ENCODE results near the gene CLIC1.

CLIC1 gene

DNA sequence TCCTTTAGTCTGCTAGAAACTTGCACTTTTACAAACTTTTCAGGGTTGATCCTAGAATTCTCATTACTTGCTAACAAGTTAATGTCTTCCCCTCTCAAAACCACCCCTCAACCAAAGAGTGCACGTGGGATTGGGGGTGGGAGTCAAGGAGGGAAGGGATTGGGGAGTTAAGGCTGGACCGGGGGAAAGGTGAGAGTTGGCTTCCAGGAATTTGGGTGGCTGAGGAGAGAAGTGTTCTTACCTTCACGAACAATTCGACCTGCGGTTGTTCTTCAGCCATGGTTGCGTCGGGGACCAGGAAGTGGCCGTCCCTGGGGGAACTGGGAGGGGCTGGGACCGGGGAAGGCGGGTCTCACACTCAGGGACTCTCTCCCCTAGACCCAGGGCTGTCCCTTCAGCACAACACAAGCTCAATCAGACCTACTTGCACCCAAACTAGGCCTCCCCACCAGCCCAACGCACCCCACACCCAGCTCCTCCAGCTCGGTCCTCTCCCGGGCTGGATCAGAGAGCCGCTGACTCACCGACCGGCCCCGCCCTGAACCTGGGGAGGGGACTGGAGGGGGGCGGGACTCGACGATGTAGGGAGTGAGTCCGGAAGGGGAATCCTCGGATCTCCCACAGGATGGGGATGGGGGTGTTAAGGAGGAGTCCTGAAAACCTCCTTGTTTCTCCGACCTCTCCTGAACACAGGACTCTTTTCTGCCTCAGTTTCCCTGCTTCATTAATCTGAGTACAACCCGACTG, at the start of gene CLIC1:
Gene CLIC1, minus strand, starts transcription at position 510 of the 747 bp plus-strand sequence. Its CDS starts 230 bp downstream, at position 280.
- peak; percentile 77 for DNase-seq (ENCODE audit: low read depth, low spot score)

DNA sequence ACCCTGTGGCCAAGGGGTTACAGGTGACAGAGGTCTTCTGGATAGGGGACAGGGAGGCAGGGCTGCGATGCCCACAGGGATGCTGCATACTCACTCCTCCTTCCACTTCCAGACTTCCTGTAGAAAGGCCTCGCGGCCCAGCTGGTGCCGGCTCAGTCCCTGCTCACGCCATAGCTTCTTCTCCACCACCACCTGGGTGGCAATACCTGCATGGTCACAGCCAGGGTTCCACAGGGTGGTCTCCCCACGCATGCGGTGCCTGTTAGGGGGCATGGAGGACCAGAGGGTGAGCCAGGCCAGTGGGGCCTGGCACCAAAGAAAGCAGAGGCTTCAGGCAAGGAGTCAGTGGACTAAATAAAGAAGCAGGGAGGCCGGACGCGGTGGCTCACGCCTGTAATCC, 49.1 kb upstream of the CLIC1 start:
- DNase-seq (ENCODE audit: low read depth, low spot score): no peak

DNA sequence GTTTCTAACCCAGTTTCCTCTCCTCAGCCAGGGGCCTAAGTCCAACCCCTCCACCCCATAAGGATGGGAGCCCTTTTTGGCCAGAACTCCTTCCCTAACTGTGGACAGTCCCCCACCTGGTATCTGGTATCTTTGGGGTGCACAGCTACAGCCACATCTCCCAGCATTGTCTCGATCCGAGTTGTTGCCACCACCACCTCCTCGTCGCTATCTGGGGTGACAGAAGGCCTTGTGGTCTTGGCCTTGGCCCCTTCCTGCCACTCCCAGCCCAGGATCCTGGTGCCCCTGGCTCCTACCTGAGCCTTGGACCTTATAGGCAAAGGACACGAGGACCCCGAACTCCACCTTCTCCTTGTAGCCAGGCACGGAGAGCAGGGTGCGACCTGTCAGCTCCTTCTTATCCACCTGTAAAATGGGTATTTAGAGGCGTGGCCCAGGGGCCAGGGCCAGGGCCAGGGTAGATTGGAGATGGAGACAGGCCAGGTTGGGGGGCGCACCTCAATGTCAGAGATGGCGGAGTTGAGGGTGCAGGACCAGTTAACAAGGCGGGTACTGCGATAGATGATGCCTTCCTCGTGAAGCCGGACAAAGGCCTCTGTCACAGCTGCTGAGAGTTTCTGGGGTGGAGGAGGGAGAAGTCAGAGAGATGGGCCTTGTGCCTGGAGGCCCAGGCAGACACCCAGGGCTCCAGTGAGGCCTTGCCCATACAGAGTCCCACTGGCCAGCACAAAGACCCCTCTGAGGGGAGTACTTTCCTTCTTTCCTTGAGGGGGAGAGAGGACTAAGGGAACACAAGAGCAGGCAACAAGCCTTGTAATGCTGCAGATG, 48.0 kb upstream of the CLIC1 start:
- no peak for DNase-seq (ENCODE audit: low read depth, low spot score)

DNA sequence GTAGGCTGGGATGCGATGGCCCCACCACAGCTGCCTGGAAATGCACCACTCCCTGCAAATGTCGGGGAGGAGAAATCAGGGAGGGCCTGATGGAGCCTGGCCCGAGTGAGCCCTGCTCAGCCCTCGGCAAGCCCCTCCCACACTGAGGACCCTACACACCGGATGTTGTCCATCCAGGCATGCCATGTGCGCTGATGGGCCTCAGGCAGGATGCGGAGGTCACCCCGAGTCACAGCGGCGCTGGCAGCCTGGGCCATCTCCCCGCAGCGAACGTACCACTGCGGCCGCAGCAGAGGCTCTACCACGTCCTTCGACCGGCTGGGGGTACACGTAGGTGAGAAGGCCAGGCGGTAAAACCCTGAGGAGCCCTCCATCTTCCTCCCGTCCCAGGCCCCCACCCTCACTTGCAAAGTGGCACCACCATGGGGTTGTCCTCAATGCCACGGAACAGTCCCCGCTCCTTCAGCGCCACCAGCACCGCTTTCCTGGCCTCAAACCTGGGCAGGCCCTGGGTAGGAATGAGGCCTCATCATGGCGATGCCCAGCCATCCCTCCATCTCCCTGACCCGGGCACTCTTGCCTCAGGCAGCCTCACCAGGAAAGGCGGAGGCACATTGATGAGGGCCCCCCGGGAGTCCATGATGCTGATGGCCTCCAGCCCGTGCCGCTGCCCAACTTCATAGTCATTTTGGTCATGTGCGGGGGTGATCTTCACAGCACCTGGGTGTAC, 46.0 kb upstream of the CLIC1 start:
- no peak for DNase-seq (ENCODE audit: low read depth, low spot score)

DNA sequence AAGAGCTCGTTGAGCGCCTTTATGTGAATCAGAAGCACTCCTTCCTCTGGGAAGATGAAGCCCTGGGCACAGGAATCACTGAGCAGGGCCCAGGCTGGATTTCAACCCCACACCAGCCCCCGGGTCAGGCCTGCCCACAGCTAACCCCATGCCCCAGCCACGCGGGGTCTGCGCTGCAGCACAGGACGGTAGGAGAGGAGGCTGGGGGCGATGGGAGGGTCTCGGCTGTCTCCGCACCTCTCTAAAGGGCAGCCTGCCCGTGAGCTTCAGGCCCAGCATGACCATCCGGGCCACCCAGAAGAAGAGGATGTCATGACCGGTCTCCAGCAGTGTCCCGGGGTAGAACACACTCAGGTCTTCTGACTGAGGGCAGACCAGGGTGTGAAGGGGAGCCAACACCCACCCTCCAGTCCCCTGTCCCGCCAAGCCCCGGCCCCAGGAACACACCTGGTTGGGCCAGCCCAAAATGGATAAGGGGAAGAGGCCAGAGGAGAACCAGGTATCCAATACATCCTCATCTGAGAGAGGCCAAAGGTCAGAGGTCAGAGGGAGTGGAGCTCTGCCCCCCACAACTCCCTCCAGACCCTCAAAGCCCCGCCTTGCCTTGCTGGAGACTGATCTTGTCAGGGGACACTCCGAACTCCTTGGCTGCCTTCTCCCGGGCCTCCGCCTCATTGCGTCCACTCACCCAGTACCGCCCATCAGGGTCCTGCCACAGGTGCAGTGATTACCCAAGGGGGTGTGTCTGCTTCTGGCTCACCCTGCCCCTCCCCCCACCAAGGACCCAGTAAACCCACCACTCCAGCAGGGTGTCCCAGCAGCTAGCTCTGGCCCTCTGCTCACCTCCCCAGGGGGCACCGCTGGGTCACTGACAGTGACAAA, 45.2 kb upstream of the CLIC1 start:
- no peak for DNase-seq (ENCODE audit: low read depth, low spot score)

DNA sequence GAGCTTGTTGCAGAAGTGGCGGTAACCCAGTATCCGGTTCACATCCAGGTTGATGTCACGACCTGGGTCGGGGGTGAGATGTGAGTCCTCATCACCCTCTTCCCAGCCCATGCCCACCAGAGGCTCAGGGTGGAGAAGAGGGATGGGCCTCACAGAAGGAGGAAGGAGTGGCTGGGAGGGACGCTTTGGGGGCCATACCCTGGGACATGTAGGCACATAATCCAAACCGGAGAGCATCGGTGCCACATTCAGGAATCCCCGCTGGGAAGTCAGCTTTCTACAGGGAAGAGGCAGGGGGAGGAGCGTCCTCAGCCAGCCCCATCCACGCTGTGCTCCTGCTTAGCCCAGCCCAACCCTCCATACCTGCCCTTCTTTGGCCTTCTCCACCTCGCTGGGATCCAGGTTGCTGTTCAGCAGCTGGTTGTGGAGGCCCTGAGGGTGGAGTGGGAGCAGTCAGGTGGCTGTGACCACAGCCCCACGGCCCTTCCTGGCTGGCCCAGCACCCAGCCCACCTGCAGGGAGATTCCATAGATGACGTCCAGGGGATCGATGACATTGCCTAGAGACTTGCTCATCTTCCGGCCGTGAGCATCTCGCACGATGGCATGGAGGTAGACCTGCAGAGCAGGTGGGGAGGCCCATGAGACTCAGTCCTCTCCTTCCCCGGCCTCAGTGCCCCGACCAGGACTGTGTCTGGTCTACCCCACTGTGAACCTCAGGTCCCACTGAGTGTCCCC, 44.3 kb upstream of the CLIC1 start:
- DNase-seq (ENCODE audit: low read depth, low spot score): no peak

DNA sequence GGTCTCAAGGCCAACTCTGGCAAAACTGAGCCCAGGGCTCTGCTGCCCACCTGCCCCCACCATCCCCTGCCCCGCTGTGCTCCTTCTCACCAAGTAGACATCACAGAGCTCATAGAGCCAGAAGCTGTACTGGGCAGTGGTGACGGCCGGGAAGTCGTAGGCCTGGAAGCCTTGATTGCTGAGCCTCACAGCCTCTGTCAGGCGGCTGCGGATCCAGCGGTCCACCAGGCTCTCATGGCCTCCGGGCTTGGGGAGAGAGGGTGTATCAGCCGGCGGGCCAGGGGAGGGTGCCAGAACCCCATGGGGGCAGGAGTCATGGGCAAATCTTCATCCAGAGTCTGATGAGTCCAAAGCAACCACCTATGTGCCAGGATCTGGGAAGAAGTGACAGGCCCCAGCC, 43.6 kb upstream of the CLIC1 start:
- DNase-seq (ENCODE audit: low read depth, low spot score): no peak

DNA sequence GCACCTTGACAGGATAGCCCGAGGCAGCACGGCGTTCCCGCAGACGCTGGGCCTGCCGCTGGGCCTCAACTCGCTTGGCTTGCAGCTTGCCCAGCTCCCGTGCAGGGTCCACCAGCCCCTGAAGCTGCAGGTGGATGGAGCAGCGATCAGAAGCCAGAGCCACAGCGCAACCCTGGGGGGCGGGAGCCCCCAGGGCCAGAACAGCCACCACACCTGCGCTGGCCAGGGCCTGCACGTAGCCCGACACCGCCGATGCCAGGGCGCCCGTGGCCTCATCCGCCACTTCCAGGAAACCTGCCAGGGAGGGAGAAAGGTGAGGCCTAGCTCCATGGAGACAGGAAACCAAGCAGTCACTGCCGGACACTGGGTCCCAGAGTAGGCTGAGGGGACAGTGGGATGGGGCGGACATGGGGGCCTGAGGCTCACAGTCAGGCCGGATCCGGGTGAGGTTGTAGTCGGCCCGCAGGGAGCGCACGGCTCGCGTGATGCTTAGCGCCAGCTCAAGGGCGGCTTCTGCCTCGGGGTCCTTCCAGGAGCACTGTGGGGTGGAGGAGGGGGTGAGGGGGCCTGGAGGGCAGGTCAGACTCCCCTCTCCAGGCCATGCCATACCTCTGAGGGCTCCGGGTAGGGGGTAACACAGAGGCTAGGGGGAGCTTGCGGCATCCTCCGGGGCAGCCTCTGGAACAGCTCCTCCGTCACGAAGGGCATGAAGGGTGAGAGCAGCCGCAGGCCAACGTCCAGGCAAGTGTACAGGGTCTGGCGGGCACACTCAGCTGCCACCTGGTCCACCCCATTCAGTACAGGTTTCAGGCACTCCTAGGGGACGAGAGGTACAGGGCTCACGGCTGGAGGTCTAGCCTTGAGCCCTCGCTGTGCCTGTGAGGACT, 42.9 kb upstream of the CLIC1 start:
- DNase-seq (ENCODE audit: low read depth, low spot score): no peak

DNA sequence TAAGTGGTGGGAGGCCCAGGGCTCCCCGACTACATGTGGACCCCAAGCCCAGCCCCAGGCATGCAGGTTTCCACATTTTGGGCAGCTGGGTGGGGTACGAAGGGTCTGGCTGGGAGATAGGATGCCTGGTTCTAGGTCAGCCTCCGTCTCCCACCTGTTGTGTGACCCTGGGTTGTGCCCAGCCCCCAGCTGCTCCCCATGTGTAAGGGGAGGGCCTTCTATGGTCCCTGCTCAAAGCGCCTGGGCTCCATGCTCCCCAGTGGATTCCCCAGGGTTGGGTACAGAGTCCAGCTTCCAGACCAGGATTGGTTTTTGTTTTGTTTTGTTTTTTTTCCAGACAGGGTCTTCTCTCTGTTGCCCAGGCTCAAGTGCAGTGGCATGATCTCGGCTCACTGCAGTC, 41.9 kb upstream of the CLIC1 start:
- DNase-seq (ENCODE audit: low read depth, low spot score): no peak

DNA sequence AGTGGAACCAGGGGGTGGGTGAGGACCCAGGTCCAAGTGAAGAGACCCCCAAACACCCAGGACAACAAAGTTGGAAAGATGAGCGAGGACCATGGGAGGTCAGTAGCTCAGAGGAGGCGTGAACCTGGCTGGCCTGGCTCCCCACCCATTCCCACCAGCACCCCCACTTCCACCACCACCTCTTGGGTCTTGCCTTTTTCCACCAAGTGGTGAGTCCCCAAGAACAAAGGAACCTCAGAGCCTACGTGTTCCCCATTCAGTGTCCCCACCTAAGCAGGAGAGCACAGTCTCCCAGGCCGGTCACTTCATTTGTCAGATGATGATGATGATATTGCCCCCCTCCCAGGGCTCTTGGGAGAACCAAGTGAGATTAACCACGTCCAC, 41.3 kb upstream of the CLIC1 start:
- no peak for DNase-seq (ENCODE audit: low read depth, low spot score)

DNA sequence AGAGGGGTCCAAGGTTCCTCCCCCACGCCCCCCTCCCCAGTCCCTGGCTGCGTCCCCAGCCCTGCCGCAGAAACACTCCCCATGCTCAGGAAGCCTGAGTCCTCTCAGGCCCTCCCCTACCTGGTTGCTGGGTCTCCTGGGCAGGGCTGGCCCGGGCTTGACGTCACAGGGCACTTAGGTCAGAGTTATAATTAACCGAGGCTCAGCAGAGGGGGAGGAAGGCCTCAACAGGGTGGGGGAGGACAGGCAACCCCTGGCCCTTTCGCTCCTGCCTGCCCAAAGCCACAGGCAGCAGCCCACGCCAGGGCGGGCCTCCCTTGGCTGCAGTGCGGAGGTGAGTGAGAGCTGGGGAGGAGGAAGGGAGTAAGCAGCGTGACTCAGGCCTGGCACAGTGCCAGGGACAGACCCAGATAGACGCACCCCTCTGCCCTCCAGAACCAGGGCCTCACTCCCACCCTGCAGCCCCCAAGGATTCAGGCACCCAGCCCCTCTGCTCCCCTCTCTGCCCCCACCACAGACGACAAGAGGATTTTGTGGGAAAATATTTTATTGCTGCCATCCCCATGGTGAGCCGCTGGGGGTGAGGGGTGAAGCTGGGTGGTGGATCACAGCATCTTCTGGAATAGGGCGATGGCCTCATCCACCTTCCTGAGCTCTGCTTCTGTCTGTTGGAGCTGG, 40.8 kb upstream of the CLIC1 start, which contains the start of gene VWA7:
Gene VWA7, minus strand, starts transcription at position 340 of the 678 bp plus-strand sequence. CDS start 549 bp downstream, outside the sequence.
- DNase-seq (ENCODE audit: low read depth, low spot score): peak; percentile 56

DNA sequence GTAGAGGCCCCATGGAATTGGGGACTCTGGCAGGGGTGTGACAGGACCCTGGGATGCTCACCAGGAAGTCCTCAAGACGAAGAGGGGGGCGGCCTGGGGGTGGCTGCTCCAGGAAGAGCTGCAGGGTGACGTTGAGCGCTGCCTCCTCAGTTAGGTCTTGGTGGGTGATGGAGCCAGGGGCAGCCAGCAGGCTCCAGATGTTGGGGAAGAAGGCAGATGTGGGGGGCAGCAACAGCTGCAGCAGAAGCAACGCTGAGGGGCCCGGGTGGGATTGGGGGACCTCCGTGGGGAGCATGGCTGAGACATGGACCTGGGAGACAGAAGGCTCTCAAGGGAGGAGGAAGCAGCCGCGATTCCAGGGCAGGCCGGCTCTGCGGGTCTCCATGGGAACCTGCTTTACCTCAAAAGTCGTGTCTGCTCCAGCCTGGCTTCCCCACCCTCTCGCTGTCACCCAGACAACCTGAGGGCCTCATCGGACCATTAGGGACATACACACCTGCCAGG, 40.2 kb upstream of the CLIC1 start:
- DNase-seq (ENCODE audit: low read depth, low spot score): peak; percentile 22

DNA sequence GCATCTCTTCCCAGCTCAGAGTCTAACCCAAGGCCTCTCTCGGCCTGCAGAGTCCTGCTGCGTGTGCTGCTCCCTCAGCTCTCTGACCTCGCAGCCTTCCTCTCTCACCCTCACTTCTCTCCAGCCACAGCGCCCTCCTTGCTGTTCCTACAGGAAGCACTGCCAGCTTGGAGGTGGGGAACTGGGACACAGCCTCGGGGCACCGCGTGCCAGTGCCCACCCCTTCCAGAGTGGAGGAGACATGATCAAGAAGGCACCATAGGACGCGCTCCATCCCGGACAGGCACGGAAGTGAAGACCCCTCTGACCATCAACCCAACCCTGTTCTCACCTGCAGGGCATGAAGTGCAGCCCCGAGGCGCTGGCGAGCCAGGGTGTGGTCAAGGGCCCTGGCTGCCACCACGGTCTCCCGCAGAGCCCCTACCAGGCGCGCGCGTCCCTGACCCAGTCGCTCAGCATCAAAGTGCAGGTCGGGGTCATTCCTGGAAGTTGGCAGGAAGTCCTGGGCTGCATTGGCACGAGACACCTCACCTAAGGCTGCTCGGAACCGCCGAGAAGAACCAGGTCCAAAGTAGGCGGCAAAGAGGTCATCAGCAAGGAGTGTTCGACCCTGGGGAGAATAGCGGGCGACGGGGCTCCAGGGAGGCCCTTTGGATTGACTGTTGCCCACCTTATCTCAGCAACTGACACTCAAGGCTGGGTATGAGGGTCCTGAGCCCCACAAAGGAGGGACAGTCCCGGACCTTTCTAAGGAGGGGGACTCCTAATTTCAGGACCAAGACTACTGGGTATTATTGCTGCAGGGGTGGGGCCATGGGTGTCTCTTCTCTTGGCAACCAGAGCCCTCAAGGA, 39.5 kb upstream of the CLIC1 start:
- no peak for DNase-seq (ENCODE audit: low read depth, low spot score)

DNA sequence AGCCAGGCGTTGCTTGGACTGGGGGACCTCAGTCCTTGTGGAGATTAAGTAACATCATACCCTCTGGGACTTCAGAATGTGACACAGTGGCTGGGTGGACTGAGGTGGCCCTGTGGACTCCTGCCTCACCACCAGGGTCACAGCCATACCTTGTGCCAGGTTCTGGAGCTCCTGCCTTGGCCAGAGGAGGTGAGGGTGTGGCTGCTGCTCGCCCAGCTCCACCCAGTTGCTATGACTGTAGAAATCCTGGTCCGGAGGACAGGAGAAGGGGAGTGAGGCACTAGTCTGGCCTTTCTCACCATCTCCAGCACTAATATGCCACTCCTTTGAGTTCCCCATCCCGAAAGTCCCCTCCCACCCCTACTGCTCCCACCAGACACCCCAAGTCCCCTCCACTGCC, 38.9 kb upstream of the CLIC1 start:
- no peak for DNase-seq (ENCODE audit: low read depth, low spot score)

DNA sequence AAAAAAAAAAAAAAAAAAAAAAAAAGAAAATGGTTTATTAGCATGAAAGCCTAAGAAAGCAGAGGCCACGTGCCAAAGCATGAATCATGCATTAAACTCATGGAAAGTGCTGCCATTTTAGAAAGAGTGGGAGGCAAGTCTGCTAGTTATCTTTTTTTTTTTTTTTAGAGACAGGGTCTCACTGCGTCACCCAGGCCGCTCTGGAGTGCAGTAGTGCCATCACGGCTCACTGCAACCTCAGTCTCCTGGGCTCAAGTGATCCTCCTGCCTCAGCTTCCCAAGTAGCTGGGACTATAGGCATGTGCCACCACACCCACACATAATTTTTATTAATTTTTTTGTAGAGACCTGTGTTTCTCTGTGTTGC, 35.6 kb upstream of the CLIC1 start:
- DNase-seq (ENCODE audit: low read depth, low spot score): no peak

DNA sequence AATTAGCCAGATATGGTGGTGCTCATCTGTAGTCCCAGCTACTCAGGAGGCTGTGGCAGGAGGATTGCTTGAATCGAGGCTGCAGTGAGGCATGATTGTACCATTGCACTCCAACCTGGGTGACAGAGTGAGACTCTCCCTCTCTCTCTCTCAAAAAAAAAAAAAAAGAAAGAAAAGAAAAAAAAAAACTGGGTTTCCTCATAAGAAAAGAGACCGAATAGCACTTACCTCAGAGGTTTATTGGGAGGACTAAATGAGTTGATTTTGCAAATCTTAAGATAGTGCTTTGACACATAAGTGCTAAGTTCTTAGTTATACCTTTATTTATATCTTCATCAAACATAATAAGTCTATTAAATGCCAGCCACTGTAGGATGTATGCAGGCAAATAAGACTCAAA, 34.5 kb upstream of the CLIC1 start:
- DNase-seq (ENCODE audit: low read depth, low spot score): no peak

DNA sequence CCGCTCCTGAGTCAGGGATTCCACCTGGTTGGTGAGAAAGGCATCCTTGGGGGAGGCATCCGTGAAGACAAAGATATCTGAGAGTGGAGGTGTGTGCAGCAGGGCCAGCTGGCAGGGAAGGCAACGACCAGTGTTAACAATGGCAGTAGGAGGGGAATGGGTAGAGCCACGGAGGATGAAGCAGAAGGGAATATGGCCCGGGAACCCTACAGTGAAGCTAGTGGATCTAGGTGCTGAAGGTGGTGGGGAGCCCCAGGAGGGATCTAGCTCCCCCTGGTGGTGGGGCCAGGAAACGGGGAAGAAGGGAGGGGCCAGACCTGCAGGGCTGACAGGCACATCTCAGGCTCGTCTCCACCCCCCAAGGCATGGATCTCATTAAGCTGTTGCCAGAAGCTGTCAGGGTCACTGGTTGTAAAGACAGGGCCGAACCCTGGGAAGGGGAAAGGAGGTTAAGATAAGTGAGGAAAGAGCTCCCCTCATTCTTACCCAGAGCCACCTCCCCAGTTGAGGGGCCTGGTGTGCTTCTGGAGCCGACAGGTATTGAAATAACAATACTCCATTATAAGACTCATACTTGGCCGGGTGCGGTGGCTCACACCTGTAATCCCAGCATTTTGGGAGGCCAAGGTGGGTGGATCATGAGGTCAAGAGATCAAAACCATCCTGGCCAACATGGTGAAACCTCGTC, 33.5 kb upstream of the CLIC1 start:
- peak; percentile 95 for DNase-seq (ENCODE audit: low read depth, low spot score)
